GM10248 (cell line): Measurements from ENCODE around the gene LANCL1.

Experiments used
- CTCF ChIA-PET: fragments of 300-600 bp; sonication (Branson Sonifier 250); formaldehyde crosslinking; extraction: SDS; loops from one replicate; lab custom pipeline; 2021; ENCODE audit warnings: antibody characterized with exemption; lab: Yijun Ruan, JAX
- POLR2A ChIA-PET: fragments of 350-650 bp; sonication (Branson Sonifier 250); formaldehyde crosslinking; extraction: SDS; loops from one replicate; lab custom pipeline; 2020; ENCODE audit warnings: antibody characterized with exemption; lab: Yijun Ruan, JAX
- DNase-seq: peaks from one replicate; pipeline ENCODE4 v3.0.0; 2012; ENCODE audit errors: extremely low spot score
- TF ChIP-seq, protein P1 (sequence below): IDR thresholded peaks from 2 replicates; pipeline ENCODE4 v1.5.1; 2012; ENCODE audit warnings: mild to moderate bottlenecking, low read depth; ENCODE audit errors: extremely low read depth, missing control alignments, control extremely low read depth

Gene LANCL1

DNA sequence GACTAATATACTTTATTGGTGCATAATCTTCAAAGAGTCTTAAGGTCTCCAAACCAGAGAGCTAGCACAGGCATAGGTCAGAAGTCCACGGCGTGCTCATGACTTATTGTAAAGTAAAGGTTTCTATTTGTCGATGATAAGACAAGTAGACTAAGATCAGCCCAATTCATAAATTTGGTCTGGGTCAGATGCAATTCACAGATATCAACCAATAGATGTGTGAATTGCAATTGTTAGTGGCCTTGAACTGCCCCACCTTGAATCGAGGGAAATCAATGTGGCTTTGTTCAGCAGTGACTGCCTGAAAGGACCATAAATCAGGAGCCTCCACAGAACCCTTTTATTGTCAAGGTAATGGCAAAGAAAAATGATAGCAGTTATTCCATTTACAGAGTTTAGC lies 40.7 kb upstream of the LANCL1 start:
- ChIA-PET POLR2A (no interaction called here), CTCF (interaction anchor here (0.6 to 1.6 kb wide), 3 partner anchors 13 to 15 kb away, joined by 3 to 5 read pairs (median 3); no protein-coding TSS in a partner anchor)
- TF ChIP-seq, protein P1, sequence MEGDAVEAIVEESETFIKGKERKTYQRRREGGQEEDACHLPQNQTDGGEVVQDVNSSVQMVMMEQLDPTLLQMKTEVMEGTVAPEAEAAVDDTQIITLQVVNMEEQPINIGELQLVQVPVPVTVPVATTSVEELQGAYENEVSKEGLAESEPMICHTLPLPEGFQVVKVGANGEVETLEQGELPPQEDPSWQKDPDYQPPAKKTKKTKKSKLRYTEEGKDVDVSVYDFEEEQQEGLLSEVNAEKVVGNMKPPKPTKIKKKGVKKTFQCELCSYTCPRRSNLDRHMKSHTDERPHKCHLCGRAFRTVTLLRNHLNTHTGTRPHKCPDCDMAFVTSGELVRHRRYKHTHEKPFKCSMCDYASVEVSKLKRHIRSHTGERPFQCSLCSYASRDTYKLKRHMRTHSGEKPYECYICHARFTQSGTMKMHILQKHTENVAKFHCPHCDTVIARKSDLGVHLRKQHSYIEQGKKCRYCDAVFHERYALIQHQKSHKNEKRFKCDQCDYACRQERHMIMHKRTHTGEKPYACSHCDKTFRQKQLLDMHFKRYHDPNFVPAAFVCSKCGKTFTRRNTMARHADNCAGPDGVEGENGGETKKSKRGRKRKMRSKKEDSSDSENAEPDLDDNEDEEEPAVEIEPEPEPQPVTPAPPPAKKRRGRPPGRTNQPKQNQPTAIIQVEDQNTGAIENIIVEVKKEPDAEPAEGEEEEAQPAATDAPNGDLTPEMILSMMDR, result no peak

DNA sequence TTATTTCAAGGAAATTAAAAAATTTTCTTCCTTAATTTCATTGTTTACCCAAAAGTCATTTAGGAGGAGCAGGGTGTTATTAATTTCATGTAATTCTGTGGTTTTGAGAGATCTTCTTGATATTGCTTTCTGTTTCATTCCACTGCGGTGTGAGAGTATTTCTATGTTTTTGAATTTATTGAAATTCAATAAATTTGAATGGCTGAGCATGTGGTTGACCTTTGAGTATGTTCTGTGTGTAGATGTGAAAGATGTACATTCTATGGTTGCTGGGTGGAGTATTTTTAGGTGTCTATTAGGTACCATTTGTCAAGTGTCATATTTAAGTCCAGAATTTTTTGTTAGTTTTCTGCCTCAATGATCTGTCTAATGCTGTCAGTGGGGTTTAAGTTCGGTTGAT lies 39.4 kb upstream of the LANCL1 start:
- TF ChIP-seq, protein P1, result no peak
- ChIA-PET CTCF (no interaction called here), POLR2A (no interaction called here)
- no peak for DNase-seq

More for the DNA sequence above, 40.7 kb upstream of the LANCL1 start:
- DNase-seq, result no peak

DNA sequence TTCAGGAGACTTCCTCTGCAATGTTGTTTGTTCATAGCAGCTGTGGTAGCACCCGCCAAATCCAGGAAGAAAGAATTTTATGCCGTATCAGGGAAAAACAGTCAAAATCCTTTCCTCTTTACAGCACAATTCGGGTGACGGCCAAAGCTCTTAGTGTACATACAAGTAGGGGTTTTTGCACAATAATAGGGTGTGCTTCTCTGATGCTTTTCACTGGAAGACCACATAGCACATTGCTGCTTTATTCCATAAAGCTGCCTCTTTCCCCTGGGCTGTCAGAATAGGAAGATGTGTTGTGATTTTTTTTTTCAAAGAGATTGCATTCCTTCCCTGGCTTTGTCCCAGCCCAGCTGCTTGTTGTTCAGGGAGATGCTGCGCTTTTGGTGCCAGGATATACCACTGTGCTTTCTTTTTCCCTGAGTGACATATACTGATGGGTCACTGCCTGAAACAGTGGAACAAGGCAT lies 27.2 kb upstream of the LANCL1 start:
- no peak for DNase-seq
- ChIA-PET CTCF (interaction anchor here (0.7 to 3.5 kb wide), 28 partner anchors 8 to 739 kb away, joined by 3 to 28 read pairs (median 6); partner anchors contain the start of gene LANCL1), POLR2A (no interaction called here)
- TF ChIP-seq, protein P1, result no peak

DNA sequence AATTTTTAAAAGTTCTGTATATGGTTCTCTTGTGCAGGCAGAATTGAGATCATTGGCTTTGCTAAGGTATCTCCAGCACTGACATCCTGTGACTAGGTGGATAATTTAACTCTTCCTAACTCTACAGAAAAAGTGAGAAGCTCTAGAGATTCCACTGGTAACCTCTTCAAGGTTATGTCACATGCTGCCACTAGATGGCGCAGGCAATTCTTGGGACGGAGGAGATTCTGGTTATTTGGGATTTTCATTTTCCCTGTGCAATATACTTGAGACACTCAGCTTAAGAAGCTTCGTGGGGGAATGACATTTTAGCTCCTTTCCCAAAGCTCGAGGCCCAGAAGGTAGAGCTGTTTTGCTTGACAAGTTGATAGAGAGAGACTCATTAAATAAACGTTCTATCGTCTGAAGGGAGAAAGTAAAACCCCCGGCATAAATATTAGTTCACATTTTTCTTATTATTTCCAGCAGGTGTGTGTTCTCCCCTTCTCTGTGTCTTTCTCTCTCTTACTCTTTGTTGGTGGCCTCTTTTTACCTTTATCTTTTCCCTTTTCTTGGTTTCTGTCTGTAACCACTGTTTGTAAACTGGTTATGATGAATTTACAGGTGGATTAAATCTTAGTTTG lies 26.6 kb upstream of the LANCL1 start:
- ChIA-PET CTCF (interaction anchor here (0.5 to 3.5 kb wide), 35 partner anchors 9 to 740 kb away, joined by 3 to 28 read pairs (median 5); partner anchors contain the start of gene LANCL1), POLR2A (no interaction called here)
- peak; percentile 42 for DNase-seq
- TF ChIP-seq, protein P1, result peak; percentile 92

DNA sequence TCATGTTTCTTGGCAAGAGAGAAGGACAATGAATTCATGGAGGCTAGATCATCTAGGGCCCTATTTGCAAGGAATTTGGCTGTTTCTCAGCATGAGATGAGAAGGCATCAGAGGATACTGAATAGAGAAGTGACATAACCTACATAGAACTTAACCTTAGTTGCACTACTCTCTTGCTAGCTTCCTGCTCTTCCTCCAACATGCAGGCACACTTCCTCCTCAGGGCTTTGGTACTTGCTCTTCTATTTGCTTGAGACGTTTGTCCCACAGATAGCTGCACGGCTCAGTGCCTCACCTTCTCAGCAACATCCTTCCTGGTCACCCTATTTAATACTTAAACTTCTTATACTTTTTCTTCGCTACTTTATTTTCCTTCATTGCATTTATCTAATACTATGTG lies 20.0 kb upstream of the LANCL1 start:
- no peak for DNase-seq
- CTCF ChIA-PET, result interaction anchor here (1.3 to 2.6 kb wide), 3 partner anchors 8 to 15 kb away, joined by 3 to 7 read pairs (median 4); no protein-coding TSS in a partner anchor
- TF ChIP-seq, protein P1, result no peak
- POLR2A ChIA-PET, result no interaction called here

DNA sequence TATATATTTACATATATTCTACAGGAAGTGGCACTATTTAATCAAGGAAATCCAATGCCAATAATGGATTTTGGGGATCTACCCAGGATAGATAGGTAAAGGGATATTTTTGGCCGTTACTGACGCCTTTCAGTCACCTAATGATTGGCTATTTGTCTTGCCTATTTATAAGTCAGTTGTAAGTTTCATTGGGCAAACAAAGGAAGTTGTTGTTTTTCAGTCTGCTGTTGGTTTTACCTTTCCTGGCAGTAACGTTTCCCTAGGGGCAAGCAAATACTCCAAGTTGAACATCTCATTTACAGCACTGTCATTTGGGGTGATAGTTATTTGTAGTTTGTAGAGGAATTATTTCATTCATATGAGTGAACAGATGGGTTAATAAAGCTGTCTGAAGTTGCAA lies 17.0 kb upstream of the LANCL1 start:
- CTCF ChIA-PET, result interaction anchor here (1.6 to 5.1 kb wide), 2 partner anchors 9 to 10 kb away, joined by 10 to 28 read pairs; no protein-coding TSS in a partner anchor
- POLR2A ChIA-PET, result no interaction called here
- TF ChIP-seq, protein P1, result no peak

More for the DNA sequence above, 17.0 kb upstream of the LANCL1 start:
- no peak for DNase-seq
